ENCODE measurements around the gene CCDC158. TPM values are rescaled to one million over a fixed set of nuclear protein-coding genes. Genes with fewer than 3 reads are reported as not detected.

CCDC158 gene
- total and polyA plus RNA-seq, 2 donors (not counting 1 experiment from before 2014, with no cell fraction given), result not detected

DNA sequence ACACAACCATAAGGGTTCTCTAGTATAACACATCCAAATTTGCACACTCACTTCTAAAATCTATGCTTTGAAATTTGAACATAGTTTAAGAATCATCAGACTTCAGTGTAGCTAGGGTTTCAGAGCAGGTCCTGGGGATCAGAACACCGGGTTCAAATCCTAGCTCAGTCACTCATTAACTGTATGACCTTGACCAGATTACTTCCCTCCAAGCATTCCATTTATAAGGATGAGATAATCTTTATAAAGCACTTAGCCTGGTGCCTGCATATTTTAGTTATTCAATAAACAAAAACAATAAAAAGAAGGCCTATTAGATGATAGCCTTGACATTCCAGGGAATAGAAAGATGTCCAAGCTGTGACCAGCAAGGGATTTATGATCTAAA, 119.2 kb downstream of the CCDC158 start:
- Histone ChIP-seq H3K4me2 (replicated peaks; ENCODE audit: low read depth, low read length, poor library complexity, severe bottlenecking) (no peak overlapping the region), H3K9ac (ENCODE audit: low read length) (no peak overlapping the region)
- POLR2A ChIA-PET, result no interaction called here

DNA sequence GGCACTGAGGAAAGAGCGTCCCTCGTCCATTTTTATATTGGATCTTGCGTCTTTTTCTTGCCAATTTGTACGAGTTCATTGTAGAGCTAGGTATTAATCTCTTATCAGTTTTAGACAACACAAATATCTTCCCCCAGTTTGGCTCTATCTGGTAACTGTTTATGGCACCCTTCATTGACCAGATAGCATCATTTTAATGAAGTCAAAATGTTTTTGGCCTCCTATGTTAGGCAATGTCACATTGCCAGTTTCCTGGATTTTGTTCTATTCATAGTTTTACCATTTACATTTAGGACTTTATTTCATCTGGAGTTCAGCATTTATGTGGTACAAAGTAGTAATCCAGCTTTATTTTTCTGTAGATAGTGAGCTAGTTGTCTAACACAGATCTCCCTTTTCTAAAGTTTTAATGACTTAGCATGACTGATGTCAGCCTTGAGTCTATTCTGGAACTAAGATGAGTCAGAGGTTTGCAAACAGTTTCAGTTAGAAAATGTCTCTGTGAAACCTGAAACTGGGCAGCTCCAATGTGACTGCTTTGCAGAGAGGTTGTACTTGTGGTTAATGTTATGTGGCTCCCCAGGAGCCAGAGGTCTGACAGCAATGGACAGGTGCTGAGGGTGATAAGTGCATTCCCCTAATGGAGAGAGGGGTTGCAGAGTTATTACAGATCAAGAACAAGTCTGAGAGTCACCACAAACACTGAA, 119.7 kb downstream of the CCDC158 start:
- H3K4me3 ChIP-seq (ENCODE audit: control extremely low read depth in 1 of 5, extremely low read depth in 1 of 5, insufficient read depth in 1 of 5, low read depth in 2 of 5, low read length in 4 of 5), result no peak overlapping the region
- WGBS (ENCODE audit: insufficient coverage), result 94% methylated on average over 3 of the region's 4 CpGs
- H3K9me3 ChIP-seq (ENCODE audit: control extremely low read depth in 1 of 3, control insufficient read depth in 2 of 3, insufficient read depth in 1 of 3, low read length in 2 of 3), result peaks cover 0 to 17% (median 10%) of the 10 kb centered on the region in 3 donors
- Mint-ChIP-seq H3K27ac (no peak overlapping the region), H3K4me3 (no peak overlapping the region), H3K4me1 (peaks cover 14% of the 10 kb centered on the region), H3K27me3 (peaks cover 29% of the 10 kb centered on the region), H3K9me3 (ENCODE audit: insufficient read depth) (peaks cover 11% of the 10 kb centered on the region)
- H3K9ac ChIP-seq (ENCODE audit: low read length), result no peak overlapping the region
- no peak overlapping the region for H3K27ac ChIP-seq (ENCODE audit: low read length in 2 of 2)
- H3K4me1 ChIP-seq (ENCODE audit: control insufficient read depth in 2 of 2, insufficient read depth in 2 of 2, low read length in 2 of 2), result peaks cover 11 to 13% of the 10 kb centered on the region in 2 donors
- no peaks in the 10 kb centered on the region for H3K36me3 ChIP-seq (replicated peaks in 1 of 2; ENCODE audit: control extremely low read depth in 1 of 2, control insufficient read depth in 1 of 2, extremely low read depth in 1 of 2, insufficient read depth in 2 of 2, low read length in 1 of 2)
- no peaks in the 10 kb centered on the region for H4K20me1 ChIP-seq (ENCODE audit: control insufficient read depth, insufficient read depth, low read length, poor library complexity, severe bottlenecking)
- DNase-seq (no peak), ATAC-seq (ENCODE audit: low read depth) (no peak)
- no peak overlapping the region for H3K4me2 ChIP-seq (replicated peaks; ENCODE audit: low read depth, low read length, poor library complexity, severe bottlenecking)
- TF ChIP-seq, protein P1, sequence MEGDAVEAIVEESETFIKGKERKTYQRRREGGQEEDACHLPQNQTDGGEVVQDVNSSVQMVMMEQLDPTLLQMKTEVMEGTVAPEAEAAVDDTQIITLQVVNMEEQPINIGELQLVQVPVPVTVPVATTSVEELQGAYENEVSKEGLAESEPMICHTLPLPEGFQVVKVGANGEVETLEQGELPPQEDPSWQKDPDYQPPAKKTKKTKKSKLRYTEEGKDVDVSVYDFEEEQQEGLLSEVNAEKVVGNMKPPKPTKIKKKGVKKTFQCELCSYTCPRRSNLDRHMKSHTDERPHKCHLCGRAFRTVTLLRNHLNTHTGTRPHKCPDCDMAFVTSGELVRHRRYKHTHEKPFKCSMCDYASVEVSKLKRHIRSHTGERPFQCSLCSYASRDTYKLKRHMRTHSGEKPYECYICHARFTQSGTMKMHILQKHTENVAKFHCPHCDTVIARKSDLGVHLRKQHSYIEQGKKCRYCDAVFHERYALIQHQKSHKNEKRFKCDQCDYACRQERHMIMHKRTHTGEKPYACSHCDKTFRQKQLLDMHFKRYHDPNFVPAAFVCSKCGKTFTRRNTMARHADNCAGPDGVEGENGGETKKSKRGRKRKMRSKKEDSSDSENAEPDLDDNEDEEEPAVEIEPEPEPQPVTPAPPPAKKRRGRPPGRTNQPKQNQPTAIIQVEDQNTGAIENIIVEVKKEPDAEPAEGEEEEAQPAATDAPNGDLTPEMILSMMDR (IDR thresholded peaks at IDR 0.05), result no peak
- TF ChIP-seq EZH2 (IDR thresholded peaks at IDR 0.05; ENCODE audit: borderline replicate concordance, insufficient read depth, low read depth, low read length, poor library complexity, severe bottlenecking), result no peak
- peaks cover 0 to 20% (median 3%) of the 10 kb centered on the region in 4 experiments for H3K27me3 ChIP-seq (replicated peaks in 1 of 4; ENCODE audit: control extremely low read depth in 1 of 4, control insufficient read depth in 3 of 4, insufficient read depth in 4 of 4, low read length in 3 of 4)
- ChIA-PET CTCF (no interaction called here), POLR2A (no interaction called here)
- no peak overlapping the region for H2AFZ ChIP-seq (ENCODE audit: insufficient read depth, low read depth, low read length, poor library complexity, severe bottlenecking)
- no peaks in the 10 kb centered on the region for H3K79me2 ChIP-seq (ENCODE audit: control insufficient read depth, insufficient read depth, low read length)
- intact Hi-C loops (cut with micrococcal nuclease), result no loop called here

More for the DNA sequence above, 119.2 kb downstream of the CCDC158 start:
- Histone ChIP-seq H3K79me2 (ENCODE audit: control insufficient read depth, insufficient read depth, low read length) (no peaks in the 10 kb centered on the region), H3K4me1 (ENCODE audit: control insufficient read depth in 2 of 2, insufficient read depth in 2 of 2, low read length in 2 of 2) (peaks cover 14 to 18% of the 10 kb centered on the region in 2 donors), H3K27ac (ENCODE audit: low read length in 2 of 2) (no peak overlapping the region), H3K36me3 (replicated peaks in 1 of 2; ENCODE audit: control extremely low read depth in 1 of 2, control insufficient read depth in 1 of 2, extremely low read depth in 1 of 2, insufficient read depth in 2 of 2, low read length in 1 of 2) (no peaks in the 10 kb centered on the region), H3K27me3 (replicated peaks in 1 of 4; ENCODE audit: control extremely low read depth in 1 of 4, control insufficient read depth in 3 of 4, insufficient read depth in 4 of 4, low read length in 3 of 4) (peaks cover 0 to 26% (median 6%) of the 10 kb centered on the region in 4 experiments), H3K4me3 (ENCODE audit: control extremely low read depth in 1 of 5, extremely low read depth in 1 of 5, insufficient read depth in 1 of 5, low read depth in 2 of 5, low read length in 4 of 5) (no peak overlapping the region), H4K20me1 (ENCODE audit: control insufficient read depth, insufficient read depth, low read length, poor library complexity, severe bottlenecking) (no peaks in the 10 kb centered on the region), H3K9me3 (ENCODE audit: control extremely low read depth in 1 of 3, control insufficient read depth in 2 of 3, insufficient read depth in 1 of 3, low read length in 2 of 3) (peaks cover 0 to 13% (median 11%) of the 10 kb centered on the region in 3 donors), H2AFZ (ENCODE audit: insufficient read depth, low read depth, low read length, poor library complexity, severe bottlenecking) (no peak overlapping the region)
- Mint-ChIP-seq H3K27me3 (peaks cover 29% of the 10 kb centered on the region), H3K4me1 (peaks cover 16% of the 10 kb centered on the region), H3K4me3 (no peak overlapping the region), H3K9me3 (ENCODE audit: insufficient read depth) (peaks cover 11% of the 10 kb centered on the region), H3K27ac (no peak overlapping the region)
- no peak for ATAC-seq (ENCODE audit: low read depth)
- TF ChIP-seq, protein P1 (IDR thresholded peaks at IDR 0.05), result no peak
- TF ChIP-seq EZH2 (IDR thresholded peaks at IDR 0.05; ENCODE audit: borderline replicate concordance, insufficient read depth, low read depth, low read length, poor library complexity, severe bottlenecking), result no peak
- DNase-seq, result no peak
- no CpG with 5 or more reads among the region's 1 CpG for WGBS (ENCODE audit: insufficient coverage)
- CTCF ChIA-PET, result no interaction called here
- intact Hi-C loops (cut with micrococcal nuclease), result no loop called here

All from B cell (primary cell).